H1 (cell line): Measurements from ENCODE around the gene CLEC2B. TPM values are rescaled to one million over a fixed set of nuclear protein-coding genes. Genes with fewer than 3 reads are reported as not detected.

Experiments used
- CTCF ChIA-PET: fragments of 300-600 bp; sonication (Branson Sonifier 250); formaldehyde crosslinking; loops from one replicate; lab custom pipeline; 2021; ENCODE audit not compliant: partially characterized antibody; lab: Charles Lee
- POLR2A ChIA-PET: fragments of 300-600 bp; sonication (Branson Sonifier 250); formaldehyde crosslinking; loops from one replicate; lab custom pipeline; 2021; ENCODE audit warnings: inconsistent platforms; ENCODE audit not compliant: partially characterized antibody; lab: Charles Lee
- DNase-seq, 2 experiments: peaks; one replicate each; pipeline versions ENCODE4 v3.0.0 to v3.0.0-alpha.2; 2010 to 2022; ENCODE audit warnings: low spot score in 2 of 2, low read depth in 1 of 2, mixed read lengths in 1 of 2
- FAIRE-seq: peaks from 2 replicates; lab custom pipeline; 2011; peaks lifted over from hg19 to GRCh38; lab: Jason Lieb, UNC
- H2AFZ ChIP-seq: 2 replicates; pipeline ENCODE4 v1.8.1; 2012; ENCODE audit warnings: low read length, inconsistent platforms
- H2AK5ac ChIP-seq: 2 replicates; pipeline ENCODE4 v1.6.1; 2013; ENCODE audit warnings: low read depth, low read length
- H2BK120ac ChIP-seq: replicated peaks from 2 replicates; pipeline ENCODE3; 2013; ENCODE audit warnings: low read depth, low read length, inconsistent platforms
- H2BK12ac ChIP-seq: 2 replicates; pipeline ENCODE4 v1.6.1; 2013; ENCODE audit warnings: low read depth, low read length
- H2BK15ac ChIP-seq: 2 replicates; pipeline ENCODE4 v1.6.1; 2013; ENCODE audit warnings: low read length
- H2BK20ac ChIP-seq: 2 replicates; pipeline ENCODE4 v1.6.1; 2013; ENCODE audit warnings: low read length
- H2BK5ac ChIP-seq: 2 replicates; pipeline ENCODE4 v1.6.1; 2013; ENCODE audit warnings: low read depth, low read length
- H3K14ac ChIP-seq: 2 replicates; pipeline ENCODE4 v1.6.1; 2013; ENCODE audit warnings: inconsistent platforms; ENCODE audit not compliant: insufficient read length
- H3K18ac ChIP-seq: 2 replicates; pipeline ENCODE4 v1.6.1; 2013; ENCODE audit warnings: low read length; ENCODE audit errors: extremely low read depth
- H3K23ac ChIP-seq: 2 replicates; pipeline ENCODE4 v1.6.1; 2013; ENCODE audit warnings: inconsistent platforms; ENCODE audit not compliant: insufficient read length
- H3K23me2 ChIP-seq: 2 replicates; pipeline ENCODE4 v1.6.1; 2013; ENCODE audit warnings: low read depth, low read length
- H3K27ac ChIP-seq: 2 replicates; pipeline ENCODE4 v1.6.1; 2011; ENCODE audit warnings: low read depth, low read length, inconsistent platforms
- H3K27me3 ChIP-seq, 4 experiments: replicated peaks in 1 of 4; 1 replicate in 1 of 4; 2 replicates in 3 of 4; pipeline versions ENCODE4 v1.6.1 to v1.8.1; 2011 to 2013; ENCODE audit warnings: low read length in 3 of 4, mild to moderate bottlenecking in 3 of 4, inconsistent platforms in 2 of 4, mixed read lengths in 2 of 4, moderate library complexity in 1 of 4; ENCODE audit not compliant: control insufficient read depth in 3 of 4, insufficient read depth in 3 of 4; ENCODE audit errors: extremely low read depth in 1 of 4
- H3K36me3 ChIP-seq, 4 experiments: 2 replicates each; pipeline versions ENCODE4 v1.6.1 to v1.8.1; 2011 to 2013; ENCODE audit warnings: mild to moderate bottlenecking in 4 of 4, low read length in 3 of 4, moderate library complexity in 2 of 4, control low read depth in 1 of 4, inconsistent platforms in 1 of 4; ENCODE audit not compliant: insufficient read depth in 4 of 4, control insufficient read depth in 2 of 4
- H3K4ac ChIP-seq: replicated peaks from 2 replicates; pipeline ENCODE3; 2013; ENCODE audit warnings: low read length, low read depth, mixed read lengths, inconsistent platforms; ENCODE audit not compliant: insufficient read length
- H3K4me1 ChIP-seq, 4 experiments: replicated peaks in 1 of 4; 1 replicate in 1 of 4; 2 replicates in 3 of 4; pipeline versions ENCODE4 v1.6.1 to v1.8.1; 2011 to 2013; ENCODE audit warnings: low read length in 3 of 4, inconsistent platforms in 2 of 4, mixed read lengths in 1 of 4; ENCODE audit not compliant: insufficient read depth in 4 of 4, control insufficient read depth in 3 of 4
- H3K4me2 ChIP-seq, 2 experiments: 2 replicates each; pipeline versions ENCODE4 v1.6.1 to v1.8.1; 2011 to 2013; ENCODE audit warnings: low read depth in 2 of 2, low read length in 2 of 2, control low read depth in 1 of 2, inconsistent platforms in 1 of 2, mild to moderate bottlenecking in 1 of 2; ENCODE audit not compliant: insufficient read depth in 1 of 2
- H3K4me3 ChIP-seq, 4 experiments: fragments of 200-600, 300-600 bp in 1 of 4; sonication (generic), shearing (Covaris generic), sonication (Bioruptor Twin) in 1 of 4; 2 replicates each; pipeline versions ENCODE4 v1.5.1 to v1.8.1; 2011 to 2016; ENCODE audit warnings: low read length in 4 of 4, low read depth in 3 of 4, control low read depth in 2 of 4, inconsistent platforms in 2 of 4, mild to moderate bottlenecking in 2 of 4, mixed read lengths in 1 of 4, moderate library complexity in 1 of 4; ENCODE audit not compliant: insufficient read depth in 2 of 4; ENCODE audit errors: extremely low read depth in 1 of 4
- H3K56ac ChIP-seq: replicated peaks from 2 replicates; pipeline ENCODE3; 2013; ENCODE audit warnings: low read depth, mild to moderate bottlenecking, mixed read lengths, low read length, inconsistent platforms; ENCODE audit not compliant: insufficient read length
- H3K79me1 ChIP-seq: 2 replicates; pipeline ENCODE4 v1.6.1; 2013; ENCODE audit warnings: low read depth, low read length, control low read depth
- H3K79me2 ChIP-seq, 2 experiments: 2 replicates each; pipeline versions ENCODE4 v1.6.1 to v1.8.1; 2012 to 2013; ENCODE audit warnings: low read length in 2 of 2, mild to moderate bottlenecking in 2 of 2, inconsistent platforms in 1 of 2; ENCODE audit not compliant: insufficient read depth in 2 of 2, control insufficient read depth in 1 of 2
- H3K9ac ChIP-seq, 4 experiments: replicated peaks in 1 of 4; 1 replicate in 1 of 4; 2 replicates in 3 of 4; pipeline versions ENCODE4 v1.6.1 to v1.8.1; 2011 to 2013; ENCODE audit warnings: low read depth in 3 of 4, low read length in 3 of 4, control low read depth in 2 of 4, mild to moderate bottlenecking in 2 of 4, moderate library complexity in 2 of 4, inconsistent platforms in 1 of 4; ENCODE audit errors: extremely low read depth in 1 of 4
- H3K9me3 ChIP-seq, 2 experiments: 2 replicates each; pipeline versions ENCODE4 v1.6.1 to v1.8.1; 2012 to 2013; ENCODE audit warnings: mild to moderate bottlenecking in 2 of 2, moderate library complexity in 2 of 2, control low read depth in 1 of 2, inconsistent platforms in 1 of 2, low read depth in 1 of 2, low read length in 1 of 2, mixed read lengths in 1 of 2; ENCODE audit not compliant: insufficient read depth in 2 of 2
- H4K20me1 ChIP-seq, 2 experiments: replicated peaks in 1 of 2; 2 replicates each; pipeline versions ENCODE3 to v1.8.1; 2011 to 2013; ENCODE audit warnings: inconsistent platforms in 2 of 2, low read length in 2 of 2, mild to moderate bottlenecking in 1 of 2; ENCODE audit not compliant: insufficient read depth in 2 of 2, control insufficient read depth in 1 of 2
- H4K5ac ChIP-seq: 2 replicates; pipeline ENCODE4 v1.6.1; 2013; ENCODE audit warnings: low read length, low read depth, mixed read lengths, inconsistent platforms; ENCODE audit not compliant: insufficient read length
- H4K8ac ChIP-seq: 2 replicates; pipeline ENCODE4 v1.8.0; 2013; ENCODE audit warnings: mild to moderate bottlenecking, moderate library complexity, low read length, inconsistent platforms; ENCODE audit not compliant: insufficient read depth; ENCODE audit errors: extremely low read depth
- H4K91ac ChIP-seq: replicated peaks from 2 replicates; pipeline ENCODE3; 2013; ENCODE audit warnings: low read length, mixed read lengths, inconsistent platforms; ENCODE audit not compliant: insufficient read length
- ATF2 ChIP-seq: IDR thresholded peaks from 2 replicates; pipeline ENCODE4 v1.6.1; 2012; ENCODE audit warnings: low read length, inconsistent platforms
- BACH1 ChIP-seq: IDR thresholded peaks from 2 replicates; pipeline ENCODE4 v1.6.1; 2012; ENCODE audit warnings: low read length, improper control_type of control experiment
- CBX5 ChIP-seq: fragments of 300-800, 300-1000 bp; sonication (generic); IDR thresholded peaks from 2 replicates; pipeline ENCODE4 v1.7.1; 2016; ENCODE audit warnings: antibody characterized with exemption, low read length, low read depth
- CHD2 ChIP-seq: IDR thresholded peaks from 2 replicates; pipeline ENCODE4 v1.6.1; 2012; ENCODE audit warnings: low read length, improper control_type of control experiment
- EP300 ChIP-seq, 2 experiments: IDR thresholded peaks; 1 replicate in 1 of 2; 2 replicates in 1 of 2; pipeline ENCODE4 v1.6.1; 2011 to 2012; ENCODE audit warnings: low read depth in 2 of 2, low read length in 2 of 2, mild to moderate bottlenecking in 2 of 2, borderline replicate concordance in 1 of 2, inconsistent platforms in 1 of 2, moderate library complexity in 1 of 2
- KDM1A ChIP-seq: fragments of 200-600, 300-600 bp; sonication (generic); IDR thresholded peaks from 2 replicates; pipeline ENCODE4 v1.7.1; 2016; ENCODE audit warnings: mild to moderate bottlenecking, low read length, borderline replicate concordance
- KDM4A ChIP-seq: IDR thresholded peaks from one replicate; pipeline ENCODE4 v1.7.1; 2012; ENCODE audit warnings: low read depth, mild to moderate bottlenecking, moderate library complexity, low read length, inconsistent platforms; ENCODE audit not compliant: severe bottlenecking
- SIN3A ChIP-seq, 2 experiments: IDR thresholded peaks in 1 of 2; conservative IDR thresholded peaks in 1 of 2; 2 replicates each; pipeline ENCODE4 v1.6.1; 2011 to 2012; ENCODE audit warnings: low read length in 2 of 2, improper control_type of control experiment in 1 of 2, low read depth in 1 of 2, mild to moderate bottlenecking in 1 of 2
- WGBS, 2 experiments: shearing (Covaris generic) in 1 of 2; methylation state at CpG; one replicate each; pipeline versions ENCODE4 v1.1.6 to v1.1.7; 2013 to 2015; ENCODE audit warnings: low lambda C conversion rate in 2 of 2, mixed read lengths in 2 of 2, inconsistent platforms in 1 of 2, low coverage in 1 of 2, missing lambda C conversion rate in 1 of 2; ENCODE audit not compliant: insufficient replicate concordance in 2 of 2, insufficient coverage in 1 of 2, insufficient read length in 1 of 2; ENCODE audit errors: extremely low coverage in 1 of 2, missing lambda C conversion rate in 1 of 2; 5-methylcytosine and 5-hydroxymethylcytosine counted together
- polyA plus RNA-seq, 7 experiments: library from polyadenylated mRNA; depleted of rRNA in 3 of 7; stranded (reverse) in 5 of 7; unstranded in 2 of 7; fragments of >200 nt in 5 of 7; fragments of 200-250 nt in 2 of 7; gene quantifications; 1 replicate in 5 of 7; 2 replicates in 1 of 7; 4 replicates in 1 of 7; pipeline versions ENCODE4 v1.2.1 to v1.2.3, GENCODE V29; 2011 to 2013; ENCODE audit warnings: missing spikeins in 2 of 7, mixed read lengths in 2 of 7
- total RNA-seq: library from RNA; stranded (reverse); fragmentation: NEBNext Ultra II Directional; extraction: Animal tissue kit (Norgen Biotek cat#: 25700); gene quantifications from 2 replicates; pipeline ENCODE4 v1.2.1, GENCODE V29; 2021

The CLEC2B gene
- total and polyA plus RNA-seq, 2 of the 8 experiments (the other 6 are each of a cell fraction or from before 2014, with no cell fraction given) = not detected

- peak overlapping the region; percentile 72; the same call in 1 of the 2 replicates for H2BK12ac ChIP-seq
- no peak overlapping the region for H3K23ac ChIP-seq
- H4K91ac ChIP-seq = peak overlapping the region; percentile 19
- H3K9me3 ChIP-seq = no peaks in the 10 kb centered on the region
- peak overlapping the region in 3 of 4 experiments; percentile 22 to 50 (median 34); a peak in 3 of 8 replicates for H3K4me3 ChIP-seq
- CTCF ChIA-PET = interaction anchor here (0.6 to 9.2 kb wide), 41 partner anchors 9 to 339 kb away, joined by 3 to 108 read pairs (median 4); partner anchors contain the start of genes CLEC12B, CLEC1B and CLEC2A
- no peaks in the 10 kb centered on the region for H4K20me1 ChIP-seq
- H3K79me1 ChIP-seq = no peaks in the 10 kb centered on the region
- H3K56ac ChIP-seq = no peak overlapping the region
- no peak overlapping the region for H2BK120ac ChIP-seq
- no peaks in the 10 kb centered on the region for H3K36me3 ChIP-seq
- peak overlapping the region; percentile 61; the same call in 1 of the 2 replicates for H2BK15ac ChIP-seq
- peak overlapping the region; percentile 89 for H4K8ac ChIP-seq
- H2BK20ac ChIP-seq = no peak overlapping the region
- no peak overlapping the region for H3K9ac ChIP-seq
- no peaks in the 10 kb centered on the region for H3K79me2 ChIP-seq
- no peak overlapping the region for H3K27ac ChIP-seq
- H2AFZ ChIP-seq = peak overlapping the region; percentile 82
- no peak overlapping the region for H3K14ac ChIP-seq
- DNase-seq (peak; percentile 70 to 98), FAIRE-seq (peak; percentile 60)
- peak overlapping the region; percentile 38; the same call in 1 of the 2 replicates for H2BK5ac ChIP-seq
- no peak overlapping the region for H3K18ac ChIP-seq
- H2AK5ac ChIP-seq = no peak overlapping the region
- POLR2A ChIA-PET = interaction anchor here (0.9 to 1.2 kb wide), 2 partner anchors 87 to 95 kb away, joined by 4 to 5 read pairs; no protein-coding TSS in a partner anchor
- 53% methylated on average over 30 of the region's 32 CpGs; no CpG with 5 or more reads in 1 of the 2 experiments for WGBS, 2 experiments
- H4K5ac ChIP-seq = peak overlapping the region; percentile 61
- no peaks in the 10 kb centered on the region for H3K23me2 ChIP-seq
- H3K4me1 ChIP-seq = no peaks in the 10 kb centered on the region
- no peak overlapping the region for H3K4ac ChIP-seq
- peak overlapping the region; percentile 13 to 68 for H3K4me2 ChIP-seq
- no peaks in the 10 kb centered on the region for H3K27me3 ChIP-seq
- TF ChIP-seq KDM1A (peak; percentile 51; the same call in 1 of the 2 replicates), KDM4A (peak; percentile 50), BACH1 (peak; percentile 96), ATF2 (no peak), CHD2 (peak; percentile 31; the same call in 1 of the 2 replicates), EP300 (IDR thresholded peaks at IDR 0.05; ENCODE audit: borderline replicate concordance in 1 of 2, low read depth in 2 of 2, low read length in 2 of 2) (no peak), CBX5 (no peak), SIN3A (conservative IDR thresholded peaks at IDR 0.05 in 1 of 2, IDR thresholded peaks at IDR 0.05 in 1 of 2; ENCODE audit: low read depth in 1 of 2, low read length in 2 of 2) (peak; percentile 66 to 81; a peak in 2 of 4 replicates)
Observed at GRCh38 chr12:9813821-9814798, 55.0 kb downstream of the CLEC2B start.
